PC-9 (cell line): ENCODE results near the gene FKTN. TPM values are rescaled to one million over a fixed set of nuclear protein-coding genes. Genes with fewer than 3 reads are reported as not detected.

Source experiments
- BruUV-seq: library from RNA; stranded (reverse); fragments of 400-500 nt; replicated peaks from 2 replicates; lab custom pipeline; 2021; lab: Mats Ljungman, UMichigan
- CTCF ChIA-PET: fragments of 300-600 bp; sonication (Branson Sonifier 250); formaldehyde crosslinking; loops from one replicate; lab custom pipeline; 2022; ENCODE audit warnings: antibody characterized with exemption; lab: Charles Lee
- POLR2A ChIA-PET: fragments of 300-600 bp; sonication (Branson Sonifier 250); formaldehyde crosslinking; loops from one replicate; lab custom pipeline; 2022; ENCODE audit warnings: antibody characterized with exemption; ENCODE audit not compliant: unreplicated experiment; lab: Charles Lee
- DNase-seq, 2 experiments: peaks; one replicate each; pipeline versions ENCODE4 v3.0.0 to v3.0.0-alpha.2; 2015 to 2022; ENCODE audit warnings: mixed read lengths in 1 of 2
- H2AFZ ChIP-seq: fragments of 200-600 bp; sonication (generic); 2 replicates; pipeline ENCODE4 v1.8.1; 2017; ENCODE audit warnings: antibody characterized with exemption
- H3F3A ChIP-seq: fragments of 200-600 bp; sonication (generic); 2 replicates; pipeline ENCODE4 v1.8.1; 2017; ENCODE audit warnings: antibody characterized with exemption, mild to moderate bottlenecking, low read depth; ENCODE audit not compliant: insufficient read depth
- H3K27ac ChIP-seq: fragments of 200-600 bp; sonication (generic); 2 replicates; pipeline ENCODE4 v1.6.1; 2016; ENCODE audit warnings: mixed run types
- H3K27me3 ChIP-seq: fragments of 200-600 bp; sonication (generic); 2 replicates; pipeline ENCODE4 v1.6.1; 2016; ENCODE audit warnings: low read depth, mixed run types; ENCODE audit not compliant: insufficient read depth
- H3K36me3 ChIP-seq: fragments of 200-600 bp; sonication (generic); 2 replicates; pipeline ENCODE4 v1.6.1; 2016; ENCODE audit warnings: low read depth, mixed run types
- H3K4me1 ChIP-seq: fragments of 200-600 bp; sonication (generic); replicated peaks from 2 replicates; pipeline ENCODE4 v1.6.1; 2016; ENCODE audit warnings: mixed run types; ENCODE audit not compliant: insufficient read depth
- H3K4me2 ChIP-seq: fragments of 200-600 bp; sonication (generic); 2 replicates; pipeline ENCODE4 v1.6.1; 2017; ENCODE audit warnings: mixed run types
- H3K4me3 ChIP-seq: fragments of 200-600 bp; sonication (generic); 2 replicates; pipeline ENCODE4 v1.6.1; 2016; ENCODE audit warnings: mixed run types
- H3K79me2 ChIP-seq: fragments of 200-600 bp; sonication (generic); 2 replicates; pipeline ENCODE4 v1.6.1; 2017; ENCODE audit warnings: low read depth, mixed run types
- H3K9me2 ChIP-seq: fragments of 200-600 bp; sonication (generic); 2 replicates; pipeline ENCODE4 v1.8.1; 2017; ENCODE audit warnings: mild to moderate bottlenecking; ENCODE audit not compliant: insufficient read depth
- H3K9me3 ChIP-seq: fragments of 200-600 bp; sonication (generic); 2 replicates; pipeline ENCODE4 v1.8.1; 2016; ENCODE audit warnings: low read depth; ENCODE audit not compliant: insufficient read depth
- H4K20me1 ChIP-seq: fragments of 200-600 bp; sonication (generic); 2 replicates; pipeline ENCODE4 v1.8.1; 2017; ENCODE audit not compliant: insufficient read depth
- CTCF ChIP-seq: fragments of 200-600 bp; sonication (generic); conservative IDR thresholded peaks from 2 replicates; pipeline ENCODE4 v1.6.1; 2017; ENCODE audit warnings: mixed run types, antibody characterized with exemption, mild to moderate bottlenecking, moderate library complexity
- EZH2 ChIP-seq: fragments of 200-600 bp; sonication (generic); IDR thresholded peaks from 2 replicates; pipeline ENCODE4 v1.8.0; 2017; ENCODE audit warnings: antibody characterized with exemption, low read depth
- intact Hi-C: fragments of 100-400 bp; cut with micrococcal nuclease; formaldehyde crosslinking; loops from one replicate; pipeline ENCODE4 v1.10.0; 2022; ENCODE audit not compliant: unreplicated experiment
- total RNA-seq: library from RNA; stranded (reverse); gene quantifications from 2 replicates; pipeline ENCODE4 v1.2.3, GENCODE V29; 2021

The FKTN gene
- total RNA-seq, 1 experiment from 2014 or later = 32.3 TPM

GRCh38 chr9:105678163-105678562 is 120.2 kb downstream of the FKTN start:
- Histone ChIP-seq H3K36me3 (no peaks in the 10 kb centered on the region), H3K27ac (no peak overlapping the region), H3K4me2 (no peak overlapping the region), H3K9me2 (no peaks in the 10 kb centered on the region), H3K9me3 (no peaks in the 10 kb centered on the region), H3K4me1 (no peaks in the 10 kb centered on the region), H3F3A (no peaks in the 10 kb centered on the region), H2AFZ (no peak overlapping the region), H3K79me2 (no peaks in the 10 kb centered on the region), H3K4me3 (no peak overlapping the region), H3K27me3 (no peaks in the 10 kb centered on the region), H4K20me1 (no peaks in the 10 kb centered on the region)
- BruUV-seq = no TSS peak
- TF ChIP-seq EZH2 (no peak), CTCF (no peak)
- DNase-seq = no peak
- POLR2A ChIA-PET = interaction anchor here (0.6 kb wide), 1 partner anchor 826 kb away, joined by 6 read pairs; no protein-coding TSS in a partner anchor
- intact Hi-C loops = no loop called here
- CTCF ChIA-PET = no interaction called here

GRCh38 chr9:105678781-105679180 is 120.8 kb downstream of the FKTN start:
- intact Hi-C loops = no loop called here
- POLR2A ChIA-PET = no interaction called here
- H3K27me3 ChIP-seq = no peaks in the 10 kb centered on the region
- no peaks in the 10 kb centered on the region for H3F3A ChIP-seq
- H3K36me3 ChIP-seq = no peaks in the 10 kb centered on the region
- H3K4me2 ChIP-seq = no peak overlapping the region
- H3K4me1 ChIP-seq = no peaks in the 10 kb centered on the region
- TF ChIP-seq EZH2 (no peak), CTCF (no peak)
- no peaks in the 10 kb centered on the region for H4K20me1 ChIP-seq
- no peak overlapping the region for H2AFZ ChIP-seq
- no peaks in the 10 kb centered on the region for H3K9me2 ChIP-seq
- H3K27ac ChIP-seq = no peak overlapping the region
- no TSS peak for BruUV-seq
- H3K79me2 ChIP-seq = no peaks in the 10 kb centered on the region
- no peak for DNase-seq
- CTCF ChIA-PET = no interaction called here
- H3K9me3 ChIP-seq = no peaks in the 10 kb centered on the region
- no peak overlapping the region for H3K4me3 ChIP-seq

GRCh38 chr9:105679257-105680022 is 121.5 kb downstream of the FKTN start:
- Histone ChIP-seq H3K27ac (no peak overlapping the region), H3K4me1 (no peaks in the 10 kb centered on the region), H4K20me1 (no peaks in the 10 kb centered on the region), H2AFZ (no peak overlapping the region), H3K79me2 (no peaks in the 10 kb centered on the region), H3K27me3 (no peaks in the 10 kb centered on the region), H3K4me3 (no peak overlapping the region), H3F3A (no peaks in the 10 kb centered on the region), H3K9me2 (no peaks in the 10 kb centered on the region), H3K36me3 (no peaks in the 10 kb centered on the region), H3K4me2 (no peak overlapping the region), H3K9me3 (no peaks in the 10 kb centered on the region)
- intact Hi-C loops = no loop called here
- ChIA-PET POLR2A (no interaction called here), CTCF (no interaction called here)
- TF ChIP-seq CTCF = no peak
- TF ChIP-seq EZH2 = no peak
- BruUV-seq = no TSS peak
- no peak for DNase-seq
